Nephron progenitor cell (in vitro differentiated cells): Measurements from ENCODE around the gene SERGEF.
A peak's percentile ranks its signal among the peaks of the same experiment; 100 is the strongest.

Source experiments
- DNase-seq: peaks from one replicate; pipeline ENCODE4 v3.0.0; 2021
- H3K27ac Mint-ChIP-seq: 2 replicates; pipeline ENCODE4 v1.8.0; 2021; ENCODE audit warnings: mild to moderate bottlenecking, moderate library complexity, mixed read lengths
- H3K27me3 Mint-ChIP-seq: 2 replicates; pipeline ENCODE4 v1.8.0; 2021; ENCODE audit warnings: mild to moderate bottlenecking, low read depth, mixed read lengths; ENCODE audit not compliant: poor library complexity
- H3K36me3 Mint-ChIP-seq: 2 replicates; pipeline ENCODE4 v1.8.0; 2021; ENCODE audit warnings: low read depth, mixed read lengths
- H3K4me1 Mint-ChIP-seq: 2 replicates; pipeline ENCODE4 v1.8.0; 2021; ENCODE audit warnings: mixed read lengths
- H3K4me3 Mint-ChIP-seq: 2 replicates; pipeline ENCODE4 v1.8.0; 2021; ENCODE audit warnings: mild to moderate bottlenecking, moderate library complexity, mixed read lengths
- H3K9me3 Mint-ChIP-seq: 2 replicates; pipeline ENCODE4 v1.8.0; 2021; ENCODE audit warnings: mild to moderate bottlenecking, moderate library complexity, mixed read lengths
- TF ChIP-seq, protein P1 (sequence below): fragments of 200-600 bp; sonication (generic); IDR thresholded peaks from 2 replicates; pipeline ENCODE4 v1.5.0; 2021; ENCODE audit warnings: antibody characterized with exemption

SERGEF gene

DNA sequence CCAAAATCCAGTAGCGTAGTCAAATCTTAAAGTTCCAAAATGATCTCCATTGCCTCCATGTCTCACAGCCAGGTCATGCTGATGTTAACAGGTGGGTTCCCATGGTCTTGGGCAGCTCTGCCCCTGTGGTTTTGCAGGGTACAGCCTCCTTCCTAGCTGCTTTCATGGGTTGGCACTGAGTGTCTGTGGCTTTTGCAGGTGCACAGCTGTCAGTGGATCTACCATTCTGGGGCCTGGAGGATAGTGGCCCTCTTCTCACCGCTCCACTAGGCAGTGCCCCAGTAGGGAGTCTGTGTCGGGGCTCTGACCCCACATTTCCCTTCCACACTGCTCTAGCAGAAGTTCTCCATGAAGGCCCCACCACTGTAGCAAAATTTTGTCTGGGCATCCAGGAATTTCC lies 145.5 kb downstream of the SERGEF start:
- DNase-seq = no peak
- peaks cover 4% of the 10 kb centered on the region for H3K27me3 Mint-ChIP-seq
- TF ChIP-seq, protein P1, sequence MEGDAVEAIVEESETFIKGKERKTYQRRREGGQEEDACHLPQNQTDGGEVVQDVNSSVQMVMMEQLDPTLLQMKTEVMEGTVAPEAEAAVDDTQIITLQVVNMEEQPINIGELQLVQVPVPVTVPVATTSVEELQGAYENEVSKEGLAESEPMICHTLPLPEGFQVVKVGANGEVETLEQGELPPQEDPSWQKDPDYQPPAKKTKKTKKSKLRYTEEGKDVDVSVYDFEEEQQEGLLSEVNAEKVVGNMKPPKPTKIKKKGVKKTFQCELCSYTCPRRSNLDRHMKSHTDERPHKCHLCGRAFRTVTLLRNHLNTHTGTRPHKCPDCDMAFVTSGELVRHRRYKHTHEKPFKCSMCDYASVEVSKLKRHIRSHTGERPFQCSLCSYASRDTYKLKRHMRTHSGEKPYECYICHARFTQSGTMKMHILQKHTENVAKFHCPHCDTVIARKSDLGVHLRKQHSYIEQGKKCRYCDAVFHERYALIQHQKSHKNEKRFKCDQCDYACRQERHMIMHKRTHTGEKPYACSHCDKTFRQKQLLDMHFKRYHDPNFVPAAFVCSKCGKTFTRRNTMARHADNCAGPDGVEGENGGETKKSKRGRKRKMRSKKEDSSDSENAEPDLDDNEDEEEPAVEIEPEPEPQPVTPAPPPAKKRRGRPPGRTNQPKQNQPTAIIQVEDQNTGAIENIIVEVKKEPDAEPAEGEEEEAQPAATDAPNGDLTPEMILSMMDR = no peak
- peaks cover 16% of the 10 kb centered on the region for H3K9me3 Mint-ChIP-seq
- H3K36me3 Mint-ChIP-seq = peaks cover 12% of the 10 kb centered on the region
- no peaks in the 10 kb centered on the region for H3K4me1 Mint-ChIP-seq
- no peak overlapping the region for H3K4me3 Mint-ChIP-seq
- no peak overlapping the region for H3K27ac Mint-ChIP-seq

DNA sequence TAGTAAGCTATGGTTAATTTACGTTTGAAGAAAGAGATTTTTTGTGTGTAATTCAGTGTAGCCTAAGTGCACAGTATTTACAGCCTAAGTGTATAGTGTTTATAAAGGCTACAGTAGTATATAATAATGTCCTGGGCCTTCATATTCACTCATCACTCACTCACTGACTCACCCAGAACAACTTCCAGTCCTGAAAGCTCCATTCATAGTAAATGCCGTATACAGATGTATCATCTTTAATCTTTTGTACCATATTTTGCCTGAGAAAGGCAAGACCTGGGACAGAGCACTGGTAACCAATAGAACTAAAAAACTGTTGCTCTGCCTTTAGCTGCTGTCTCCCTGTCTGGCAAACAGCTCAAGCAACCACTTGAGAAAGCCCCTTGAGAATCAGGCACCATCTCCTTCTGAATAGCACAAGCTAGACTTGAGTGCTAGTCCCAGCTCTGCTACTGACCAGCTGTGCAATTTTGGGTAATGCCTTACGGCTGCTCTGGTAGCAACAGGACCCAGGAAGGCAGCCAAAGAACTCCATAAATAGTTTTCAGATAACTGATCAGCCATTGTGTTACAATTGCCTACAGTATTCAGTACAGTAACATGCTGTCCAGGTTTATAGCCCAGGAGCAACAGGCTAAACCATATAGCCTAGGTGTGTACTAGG lies 146.9 kb downstream of the SERGEF start:
- TF ChIP-seq, protein P1 = no peak
- H3K36me3 Mint-ChIP-seq = peaks cover 12% of the 10 kb centered on the region
- H3K9me3 Mint-ChIP-seq = peaks cover 16% of the 10 kb centered on the region
- no peaks in the 10 kb centered on the region for H3K4me1 Mint-ChIP-seq
- H3K27ac Mint-ChIP-seq = no peak overlapping the region
- no peak overlapping the region for H3K4me3 Mint-ChIP-seq
- no peak for DNase-seq
- peaks cover 4% of the 10 kb centered on the region for H3K27me3 Mint-ChIP-seq

DNA sequence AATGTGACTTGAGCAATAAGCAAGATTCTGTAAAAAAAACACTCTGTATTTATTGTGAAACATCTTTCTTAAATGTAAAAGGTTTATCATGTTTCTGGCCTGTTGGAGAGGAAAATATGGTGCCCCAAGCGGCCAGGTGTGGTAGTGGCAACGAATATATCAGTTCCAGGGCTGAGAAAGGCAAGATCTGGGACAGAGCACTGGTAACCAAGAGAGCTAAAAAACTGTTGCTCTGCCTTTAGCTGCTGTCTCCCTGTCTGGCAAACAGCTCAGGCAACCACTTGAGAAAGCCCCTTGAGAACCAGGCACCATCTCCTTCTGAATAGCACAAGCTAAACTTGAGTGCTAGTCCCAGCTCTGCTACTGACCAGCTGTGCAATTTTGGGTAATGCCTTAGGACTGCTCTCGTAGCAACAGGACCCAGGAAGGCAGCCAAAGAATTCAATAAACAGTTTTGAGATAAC lies 148.3 kb downstream of the SERGEF start:
- Mint-ChIP-seq H3K27me3 (peaks cover 4% of the 10 kb centered on the region), H3K27ac (no peak overlapping the region), H3K4me3 (no peak overlapping the region), H3K9me3 (peaks cover 18% of the 10 kb centered on the region), H3K36me3 (peaks cover 20% of the 10 kb centered on the region), H3K4me1 (no peaks in the 10 kb centered on the region)
- DNase-seq = peak; percentile 43
- TF ChIP-seq, protein P1 = peak; percentile 65

DNA sequence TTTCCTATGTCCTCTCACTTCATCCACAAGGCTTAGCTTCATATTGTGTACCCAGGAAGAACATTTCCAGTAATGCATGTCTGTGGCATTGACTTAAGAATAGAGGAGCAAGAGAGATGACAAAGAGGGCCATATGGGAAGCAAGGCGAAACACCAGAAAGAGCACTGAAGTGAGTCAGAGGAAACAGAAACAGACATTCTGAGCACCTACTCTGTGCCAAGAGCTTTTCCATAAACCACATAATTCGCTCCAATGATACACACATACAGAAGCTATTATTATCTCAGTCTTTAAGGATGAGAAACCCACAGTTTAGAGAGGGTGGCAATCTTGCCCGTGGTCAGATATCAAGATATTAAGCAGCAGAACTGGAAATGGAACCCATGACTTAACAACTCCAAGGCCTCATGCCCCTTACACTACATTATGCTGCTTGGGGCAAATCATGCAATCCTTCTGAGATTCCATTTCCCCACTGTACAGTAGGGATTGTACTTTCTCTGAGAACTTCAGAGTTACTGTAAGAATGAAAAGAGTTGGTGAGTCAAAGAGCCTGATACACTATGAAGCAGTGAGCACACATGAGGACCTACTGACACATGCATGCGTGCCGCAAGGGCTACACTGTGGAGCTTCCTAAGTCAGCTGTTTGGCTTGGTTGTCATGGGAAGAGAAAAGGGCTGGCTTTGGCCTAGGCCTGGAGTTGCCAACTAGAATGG lies 151.7 kb downstream of the SERGEF start:
- no peak overlapping the region for H3K4me3 Mint-ChIP-seq
- peaks cover 17% of the 10 kb centered on the region for H3K9me3 Mint-ChIP-seq
- no peak for DNase-seq
- H3K27me3 Mint-ChIP-seq = peaks cover 7% of the 10 kb centered on the region
- no peak overlapping the region for H3K27ac Mint-ChIP-seq
- TF ChIP-seq, protein P1 = no peak
- H3K4me1 Mint-ChIP-seq = no peaks in the 10 kb centered on the region
- H3K36me3 Mint-ChIP-seq = peaks cover 27% of the 10 kb centered on the region

DNA sequence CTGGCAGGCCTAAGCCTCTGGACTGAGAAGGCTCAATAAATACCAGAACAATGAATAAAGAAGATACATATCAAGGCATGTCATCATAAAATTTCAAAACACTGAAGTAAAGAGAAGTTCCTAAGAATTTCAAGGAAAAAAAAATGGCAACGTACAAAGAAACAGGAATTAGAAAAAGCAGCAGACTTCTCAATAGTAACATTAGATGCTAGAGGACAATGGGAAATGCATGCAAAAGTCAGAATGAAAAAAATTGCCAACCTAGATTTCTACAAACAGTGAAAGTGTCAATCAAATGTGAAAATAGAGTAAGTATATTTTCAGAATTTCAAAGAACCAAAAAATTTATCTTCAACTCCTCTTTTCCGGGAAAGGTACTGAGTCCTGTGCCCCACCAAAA lies 153.3 kb downstream of the SERGEF start:
- Mint-ChIP-seq H3K36me3 (peaks cover 27% of the 10 kb centered on the region), H3K4me3 (no peak overlapping the region), H3K27me3 (peaks cover 3% of the 10 kb centered on the region), H3K27ac (no peak overlapping the region), H3K4me1 (no peaks in the 10 kb centered on the region), H3K9me3 (peaks cover 17% of the 10 kb centered on the region)
- TF ChIP-seq, protein P1 = no peak
- DNase-seq = no peak
